A549 (cell line): Measurements from ENCODE around the gene CTU2.

Experiments
- CBX2 ChIP-seq: fragments of 200-600 bp; sonication (generic); IDR thresholded peaks from 2 replicates; pipeline ENCODE4 v1.6.1; 2016; ENCODE audit warnings: low read depth, mild to moderate bottlenecking, borderline replicate concordance
- CEBPB ChIP-seq, 2 experiments: fragments of >200 bp in 1 of 2; sonication (Bioruptor Twin) in 1 of 2; formaldehyde crosslinking in 1 of 2; IDR thresholded peaks; 2 replicates each; pipeline ENCODE4 v1.6.1; 2012 to 2016
- CHD2 ChIP-seq: fragments of 150-350 bp; IDR thresholded peaks from 2 replicates; pipeline ENCODE4 v1.6.1; 2014; ENCODE audit warnings: low read length; ENCODE audit not compliant: partially characterized antibody
- EHF ChIP-seq: fragments of 250-450 bp; sonication (Bioruptor Pico); IDR thresholded peaks from 2 replicates; pipeline ENCODE4 v1.5.0; 2020; ENCODE audit warnings: mild to moderate bottlenecking
- HDAC2 ChIP-seq: fragments of 200-600 bp; sonication (generic); IDR thresholded peaks from 2 replicates; pipeline ENCODE4 v1.6.1; 2016
- POLR2A ChIP-seq: IDR thresholded peaks from 2 replicates; pipeline ENCODE4 v1.6.1; 2012; ENCODE audit warnings: mild to moderate bottlenecking, low read length
- RAD21 ChIP-seq, 2 experiments: fragments of >200 bp in 1 of 2; sonication (Bioruptor Twin) in 1 of 2; formaldehyde crosslinking in 1 of 2; IDR thresholded peaks in 1 of 2; conservative IDR thresholded peaks in 1 of 2; 2 replicates in 1 of 2; 3 replicates in 1 of 2; pipeline ENCODE4 v1.6.1; 2012 to 2018; ENCODE audit warnings: inconsistent platforms in 1 of 2
- RFX5 ChIP-seq: fragments of 450-650 bp; IDR thresholded peaks from 2 replicates; pipeline ENCODE4 v1.7.1; 2014; ENCODE audit warnings: antibody characterized with exemption, mild to moderate bottlenecking, moderate library complexity
- TF ChIP-seq, protein P1 (sequence below): fragments of >200 bp; sonication (Bioruptor Twin); formaldehyde crosslinking; IDR thresholded peaks from 3 replicates; pipeline ENCODE4 v1.5.1; 2016

DNA sequence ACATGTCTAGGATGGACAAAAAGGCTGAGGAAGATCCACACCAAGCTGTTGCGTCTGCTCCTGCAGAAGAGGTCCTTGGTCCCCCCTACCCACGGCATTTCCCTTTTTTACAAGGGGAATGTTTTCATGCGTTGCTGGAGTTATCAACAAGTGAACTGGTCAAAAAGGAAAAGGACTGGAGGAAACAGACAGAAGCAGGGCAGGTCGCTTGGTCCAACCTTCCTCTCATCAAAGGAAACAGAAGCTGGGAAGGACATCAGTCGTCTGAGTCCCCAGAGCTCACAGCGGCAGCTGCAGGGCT is 52.6 kb downstream of the CTU2 start:
- TF ChIP-seq RFX5 (no peak), CEBPB (IDR thresholded peaks at IDR 0.05) (no peak), HDAC2 (no peak), POLR2A (no peak), RAD21 (conservative IDR thresholded peaks at IDR 0.05 in 1 of 2, IDR thresholded peaks at IDR 0.05 in 1 of 2) (no peak), CBX2 (no peak), EHF (no peak), CHD2 (no peak)
- TF ChIP-seq, protein P1, sequence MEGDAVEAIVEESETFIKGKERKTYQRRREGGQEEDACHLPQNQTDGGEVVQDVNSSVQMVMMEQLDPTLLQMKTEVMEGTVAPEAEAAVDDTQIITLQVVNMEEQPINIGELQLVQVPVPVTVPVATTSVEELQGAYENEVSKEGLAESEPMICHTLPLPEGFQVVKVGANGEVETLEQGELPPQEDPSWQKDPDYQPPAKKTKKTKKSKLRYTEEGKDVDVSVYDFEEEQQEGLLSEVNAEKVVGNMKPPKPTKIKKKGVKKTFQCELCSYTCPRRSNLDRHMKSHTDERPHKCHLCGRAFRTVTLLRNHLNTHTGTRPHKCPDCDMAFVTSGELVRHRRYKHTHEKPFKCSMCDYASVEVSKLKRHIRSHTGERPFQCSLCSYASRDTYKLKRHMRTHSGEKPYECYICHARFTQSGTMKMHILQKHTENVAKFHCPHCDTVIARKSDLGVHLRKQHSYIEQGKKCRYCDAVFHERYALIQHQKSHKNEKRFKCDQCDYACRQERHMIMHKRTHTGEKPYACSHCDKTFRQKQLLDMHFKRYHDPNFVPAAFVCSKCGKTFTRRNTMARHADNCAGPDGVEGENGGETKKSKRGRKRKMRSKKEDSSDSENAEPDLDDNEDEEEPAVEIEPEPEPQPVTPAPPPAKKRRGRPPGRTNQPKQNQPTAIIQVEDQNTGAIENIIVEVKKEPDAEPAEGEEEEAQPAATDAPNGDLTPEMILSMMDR: no peak
